ENCODE measurements around the gene SP6. TPM values are rescaled to one million over a fixed set of nuclear protein-coding genes. Genes with fewer than 3 reads are reported as not detected.

SP6 gene
- total and polyA plus RNA-seq, 7 experiments from 2014 or later: 0.05 to 0.29 (median 0.19) TPM; not detected in 3

GRCh38 chr17:47821031-47821423, 29.9 kb downstream of the SP6 start:
- peak overlapping the region; percentile 78 for H3K4me3 ChIP-seq (ENCODE audit: low read length)
- Mint-ChIP-seq H3K36me3 (peaks cover 5 to 31% (median 14%) of the 10 kb centered on the region in 5 donors), H3K4me3 (peak overlapping the region; percentile 96 to 99 (median 97)), H3K27me3 (no peaks in the 10 kb centered on the region), H3K9me3 (no peaks in the 10 kb centered on the region), H3K4me1 (peaks cover 7 to 30% (median 24%) of the 10 kb centered on the region in 7 donors), H3K27ac (peak overlapping the region; percentile 86 to 96 (median 91))
- no peak for ATAC-seq
- peaks cover 14 to 63% (median 27%) of the 10 kb centered on the region in 3 experiments for H3K36me3 ChIP-seq (ENCODE audit: control insufficient read depth in 2 of 3, insufficient read depth in 3 of 3, low read length in 3 of 3)
- peaks cover 5 to 23% of the 10 kb centered on the region in 2 donors for H3K4me1 ChIP-seq (ENCODE audit: control insufficient read depth in 2 of 2, insufficient read depth in 2 of 2, low read length in 2 of 2)
- no peaks in the 10 kb centered on the region for H3K9me3 ChIP-seq (ENCODE audit: control insufficient read depth in 2 of 3, low read length in 3 of 3)
- H3K27me3 ChIP-seq (ENCODE audit: control insufficient read depth in 2 of 2, insufficient read depth in 2 of 2, low read length in 2 of 2): no peaks in the 10 kb centered on the region
- ChIA-PET CTCF (interaction anchor here (1.2 to 1.6 kb wide), 3 partner anchors 20 to 72 kb away, joined by 3 to 5 read pairs (median 3); partner anchors contain the start of gene SCRN2), POLR2A (interaction anchor here (0.6 to 2.4 kb wide), 5 partner anchors 10 to 120 kb away, joined by 3 to 22 read pairs (median 9); partner anchors contain the start of genes LRRC46, MRPL10, PNPO and SP2)
- no peak for DNase-seq
- intact Hi-C loops (cut with micrococcal nuclease): loop anchor here (1.0 to 5.0 kb wide), 5 partner anchors 10 to 754 kb away; partner anchors contain the start of genes LRRC46 (in 2 of the 2), MRPL10 (in 2 of the 2), PNPO (in 1 of the 2) and SP2 (in 1 of the 2)
- peak overlapping the region; percentile 80 for H3K27ac ChIP-seq (ENCODE audit: low read depth, low read length)

- H3K9me3 Mint-ChIP-seq: no peaks in the 10 kb centered on the region
- no peaks in the 10 kb centered on the region for H3K9me3 ChIP-seq (ENCODE audit: control insufficient read depth in 2 of 3, low read length in 3 of 3)
- intact Hi-C loops (cut with micrococcal nuclease): loop anchor here in 1 of 2 donors (5.0 kb wide), 2 partner anchors 122 to 753 kb away; partner anchors contain the start of gene PNPO
- peaks cover 16 to 64% (median 24%) of the 10 kb centered on the region in 3 experiments for H3K36me3 ChIP-seq (ENCODE audit: control insufficient read depth in 2 of 3, insufficient read depth in 3 of 3, low read length in 3 of 3)
- H3K27me3 Mint-ChIP-seq: no peaks in the 10 kb centered on the region
- H3K27ac Mint-ChIP-seq: peak overlapping the region in 7 of 9 donors; percentile 26 to 92 (median 89)
- H3K4me3 ChIP-seq (ENCODE audit: low read length): no peak overlapping the region
- H3K36me3 Mint-ChIP-seq: peaks cover 5 to 32% (median 10%) of the 10 kb centered on the region in 5 donors
- H3K4me3 Mint-ChIP-seq: peak overlapping the region; percentile 96 to 99 (median 97)
- peaks cover 7 to 29% (median 24%) of the 10 kb centered on the region in 7 donors for H3K4me1 Mint-ChIP-seq
- H3K4me1 ChIP-seq (ENCODE audit: control insufficient read depth in 2 of 2, insufficient read depth in 2 of 2, low read length in 2 of 2): peaks cover 5 to 23% of the 10 kb centered on the region in 2 donors
- ChIA-PET POLR2A (no interaction called here), CTCF (interaction anchor here (1.5 kb wide), 1 partner anchor 21 kb away, joined by 3 read pairs; the partner anchor contains the start of gene SCRN2)
- H3K27me3 ChIP-seq (ENCODE audit: control insufficient read depth in 2 of 2, insufficient read depth in 2 of 2, low read length in 2 of 2): no peaks in the 10 kb centered on the region
- ATAC-seq (no peak), DNase-seq (no peak)
- H3K27ac ChIP-seq (ENCODE audit: low read depth, low read length): peak overlapping the region; percentile 80
Measured at GRCh38 chr17:47820033-47820789, 30.8 kb downstream of the SP6 start.

GRCh38 chr17:47819475-47819874, 31.5 kb downstream of the SP6 start:
- CTCF ChIA-PET: interaction anchor here (0.6 kb wide), 1 partner anchor 15 kb away, joined by 4 read pairs; no protein-coding TSS in a partner anchor
- H3K27me3 Mint-ChIP-seq: no peaks in the 10 kb centered on the region
- no peak for DNase-seq
- H3K4me3 Mint-ChIP-seq: peak overlapping the region in 6 of 10 donors; percentile 6 to 98 (median 28)
- Histone ChIP-seq H3K27ac (ENCODE audit: low read depth, low read length) (no peak overlapping the region), H3K4me3 (ENCODE audit: low read length) (no peak overlapping the region), H3K27me3 (ENCODE audit: control insufficient read depth in 2 of 2, insufficient read depth in 2 of 2, low read length in 2 of 2) (no peaks in the 10 kb centered on the region), H3K9me3 (ENCODE audit: control insufficient read depth in 2 of 3, low read length in 3 of 3) (no peaks in the 10 kb centered on the region), H3K4me1 (ENCODE audit: control insufficient read depth in 2 of 2, insufficient read depth in 2 of 2, low read length in 2 of 2) (peaks cover 5 to 23% of the 10 kb centered on the region in 2 donors), H3K36me3 (ENCODE audit: control insufficient read depth in 2 of 3, insufficient read depth in 3 of 3, low read length in 3 of 3) (peaks cover 16 to 67% (median 24%) of the 10 kb centered on the region in 3 experiments)
- no peak for ATAC-seq
- H3K4me1 Mint-ChIP-seq: peaks cover 7 to 29% (median 24%) of the 10 kb centered on the region in 7 donors
- H3K27ac Mint-ChIP-seq: no peak overlapping the region
- POLR2A ChIA-PET: no interaction called here
- intact Hi-C loops (cut with micrococcal nuclease): no loop called here
- H3K9me3 Mint-ChIP-seq: no peaks in the 10 kb centered on the region
- H3K36me3 Mint-ChIP-seq: peaks cover 7 to 34% (median 12%) of the 10 kb centered on the region in 5 donors

- Mint-ChIP-seq H3K4me1 (peaks cover 7 to 29% (median 24%) of the 10 kb centered on the region in 7 donors), H3K36me3 (peaks cover 4 to 28% (median 12%) of the 10 kb centered on the region in 5 donors), H3K27me3 (no peaks in the 10 kb centered on the region), H3K27ac (peak overlapping the region in 1 of 9 donors; percentile 9), H3K4me3 (no peak overlapping the region), H3K9me3 (no peaks in the 10 kb centered on the region)
- ATAC-seq: no peak
- intact Hi-C loops (cut with micrococcal nuclease): no loop called here
- CTCF ChIA-PET: no interaction called here
- Histone ChIP-seq H3K27ac (ENCODE audit: low read depth, low read length) (no peak overlapping the region), H3K27me3 (ENCODE audit: control insufficient read depth in 2 of 2, insufficient read depth in 2 of 2, low read length in 2 of 2) (no peaks in the 10 kb centered on the region), H3K4me1 (ENCODE audit: control insufficient read depth in 2 of 2, insufficient read depth in 2 of 2, low read length in 2 of 2) (peaks cover 5 to 22% of the 10 kb centered on the region in 2 donors), H3K9me3 (ENCODE audit: control insufficient read depth in 2 of 3, low read length in 3 of 3) (no peaks in the 10 kb centered on the region), H3K36me3 (ENCODE audit: control insufficient read depth in 2 of 3, insufficient read depth in 3 of 3, low read length in 3 of 3) (peaks cover 16 to 67% (median 19%) of the 10 kb centered on the region in 3 experiments), H3K4me3 (ENCODE audit: low read length) (no peak overlapping the region)
- DNase-seq: no peak
- POLR2A ChIA-PET: no interaction called here
Measured at GRCh38 chr17:47818002-47818695, 32.8 kb downstream of the SP6 start.

GRCh38 chr17:47816947-47817346, 34.0 kb downstream of the SP6 start:
- ChIA-PET POLR2A (no interaction called here), CTCF (no interaction called here)
- DNase-seq (no peak), ATAC-seq (no peak)
- H3K36me3 ChIP-seq (ENCODE audit: control insufficient read depth in 2 of 3, insufficient read depth in 3 of 3, low read length in 3 of 3): peaks cover 16 to 76% (median 19%) of the 10 kb centered on the region in 3 experiments
- H3K27me3 Mint-ChIP-seq: no peaks in the 10 kb centered on the region
- H3K4me3 Mint-ChIP-seq: no peak overlapping the region
- H3K9me3 ChIP-seq (ENCODE audit: control insufficient read depth in 2 of 3, low read length in 3 of 3): no peaks in the 10 kb centered on the region
- no peak overlapping the region for H3K27ac Mint-ChIP-seq
- H3K4me3 ChIP-seq (ENCODE audit: low read length): no peak overlapping the region
- intact Hi-C loops (cut with micrococcal nuclease): no loop called here
- H3K9me3 Mint-ChIP-seq: no peaks in the 10 kb centered on the region
- H3K36me3 Mint-ChIP-seq: peaks cover 11 to 38% (median 17%) of the 10 kb centered on the region in 5 donors
- H3K4me1 Mint-ChIP-seq: peaks cover 14 to 23% (median 21%) of the 10 kb centered on the region in 7 donors
- H3K27ac ChIP-seq (ENCODE audit: low read depth, low read length): no peak overlapping the region
- H3K4me1 ChIP-seq (ENCODE audit: control insufficient read depth in 2 of 2, insufficient read depth in 2 of 2, low read length in 2 of 2): peaks cover 5 to 10% of the 10 kb centered on the region in 2 donors
- H3K27me3 ChIP-seq (ENCODE audit: control insufficient read depth in 2 of 2, insufficient read depth in 2 of 2, low read length in 2 of 2): no peaks in the 10 kb centered on the region

GRCh38 chr17:47816111-47816735, 34.7 kb downstream of the SP6 start:
- Mint-ChIP-seq H3K27ac (no peak overlapping the region), H3K27me3 (no peaks in the 10 kb centered on the region), H3K36me3 (peaks cover 11 to 43% (median 22%) of the 10 kb centered on the region in 5 donors), H3K4me1 (peaks cover 9 to 19% (median 16%) of the 10 kb centered on the region in 7 donors), H3K4me3 (no peak overlapping the region), H3K9me3 (no peaks in the 10 kb centered on the region)
- H3K4me1 ChIP-seq (ENCODE audit: control insufficient read depth in 2 of 2, insufficient read depth in 2 of 2, low read length in 2 of 2): peaks cover 5 to 9% of the 10 kb centered on the region in 2 donors
- H3K36me3 ChIP-seq (ENCODE audit: control insufficient read depth in 2 of 3, insufficient read depth in 3 of 3, low read length in 3 of 3): peaks cover 16 to 83% (median 19%) of the 10 kb centered on the region in 3 experiments
- ChIA-PET CTCF (no interaction called here), POLR2A (no interaction called here)
- no peaks in the 10 kb centered on the region for H3K9me3 ChIP-seq (ENCODE audit: control insufficient read depth in 2 of 3, low read length in 3 of 3)
- no peak overlapping the region for H3K27ac ChIP-seq (ENCODE audit: low read depth, low read length)
- ATAC-seq: no peak
- no peak overlapping the region for H3K4me3 ChIP-seq (ENCODE audit: low read length)
- no peak for DNase-seq
- H3K27me3 ChIP-seq (ENCODE audit: control insufficient read depth in 2 of 2, insufficient read depth in 2 of 2, low read length in 2 of 2): no peaks in the 10 kb centered on the region
- intact Hi-C loops (cut with micrococcal nuclease): no loop called here
